ENCODE results near the gene GRIN2B.

DNA sequence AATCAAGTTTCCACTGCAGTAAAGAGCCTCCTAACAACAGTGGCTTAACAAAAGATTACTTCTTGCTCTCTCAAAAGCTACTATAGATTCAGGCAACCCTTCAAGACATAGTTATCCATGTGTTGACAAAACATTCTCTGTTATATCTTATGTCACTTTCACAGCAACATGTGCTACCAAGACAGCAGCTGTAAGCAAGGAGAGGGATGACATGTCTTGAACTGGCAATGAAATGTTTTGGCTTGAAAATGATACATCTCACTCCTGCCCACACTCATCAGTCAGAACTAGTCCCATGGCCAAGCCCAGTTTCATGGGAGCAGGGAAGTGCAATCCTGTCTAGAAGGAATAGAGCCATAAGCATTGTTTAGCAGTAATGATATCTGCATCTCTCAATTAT lies 10.7 kb upstream of the GRIN2B start:
- TF ChIP-seq, protein P1, sequence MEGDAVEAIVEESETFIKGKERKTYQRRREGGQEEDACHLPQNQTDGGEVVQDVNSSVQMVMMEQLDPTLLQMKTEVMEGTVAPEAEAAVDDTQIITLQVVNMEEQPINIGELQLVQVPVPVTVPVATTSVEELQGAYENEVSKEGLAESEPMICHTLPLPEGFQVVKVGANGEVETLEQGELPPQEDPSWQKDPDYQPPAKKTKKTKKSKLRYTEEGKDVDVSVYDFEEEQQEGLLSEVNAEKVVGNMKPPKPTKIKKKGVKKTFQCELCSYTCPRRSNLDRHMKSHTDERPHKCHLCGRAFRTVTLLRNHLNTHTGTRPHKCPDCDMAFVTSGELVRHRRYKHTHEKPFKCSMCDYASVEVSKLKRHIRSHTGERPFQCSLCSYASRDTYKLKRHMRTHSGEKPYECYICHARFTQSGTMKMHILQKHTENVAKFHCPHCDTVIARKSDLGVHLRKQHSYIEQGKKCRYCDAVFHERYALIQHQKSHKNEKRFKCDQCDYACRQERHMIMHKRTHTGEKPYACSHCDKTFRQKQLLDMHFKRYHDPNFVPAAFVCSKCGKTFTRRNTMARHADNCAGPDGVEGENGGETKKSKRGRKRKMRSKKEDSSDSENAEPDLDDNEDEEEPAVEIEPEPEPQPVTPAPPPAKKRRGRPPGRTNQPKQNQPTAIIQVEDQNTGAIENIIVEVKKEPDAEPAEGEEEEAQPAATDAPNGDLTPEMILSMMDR (conservative IDR thresholded peaks at IDR 0.05; ENCODE audit: low read length), result no peak
- TF ChIP-seq EZH2phosphoT487 (IDR thresholded peaks at IDR 0.05; ENCODE audit: borderline replicate concordance, low read depth, low read length), result no peak

All from OCI-LY7 (cell line).